ENCODE measurements around the gene B4GALT3. TPM values are rescaled to one million over a fixed set of nuclear protein-coding genes. Genes with fewer than 3 reads are reported as not detected.

B4GALT3 gene
- total and polyA plus RNA-seq, 7 donors = 16.3 to 48.1 (median 30.3) TPM

GRCh38 chr1:161200992-161201835 is 23.9 kb upstream of the B4GALT3 start:
- ATAC-seq (peak; percentile 18 to 38 (median 32)), DNase-seq (peak; percentile 49 to 76)
- no peak for TF ChIP-seq CTCF (IDR thresholded peaks at IDR 0.05)
- Histone ChIP-seq H3K9me3 (no peaks in the 10 kb centered on the region), H3K4me3 (peak overlapping the region; percentile 87), H3K27me3 (ENCODE audit: insufficient read depth in 3 of 3, low read length in 2 of 3) (no peaks in the 10 kb centered on the region), H3K4me1 (peaks cover 45% of the 10 kb centered on the region), H3K27ac (peak overlapping the region; percentile 96), H3K36me3 (ENCODE audit: insufficient read depth in 1 of 2, low read depth in 1 of 2) (peaks cover under 1 to 29% of the 10 kb centered on the region in 2 donors)
- WGBS, 3 donors = 26 to 30% (median 29%) methylated on average over 13 of the region's 13 CpGs
- intact Hi-C loops (cut with DNase I) = no loop called here

DNA sequence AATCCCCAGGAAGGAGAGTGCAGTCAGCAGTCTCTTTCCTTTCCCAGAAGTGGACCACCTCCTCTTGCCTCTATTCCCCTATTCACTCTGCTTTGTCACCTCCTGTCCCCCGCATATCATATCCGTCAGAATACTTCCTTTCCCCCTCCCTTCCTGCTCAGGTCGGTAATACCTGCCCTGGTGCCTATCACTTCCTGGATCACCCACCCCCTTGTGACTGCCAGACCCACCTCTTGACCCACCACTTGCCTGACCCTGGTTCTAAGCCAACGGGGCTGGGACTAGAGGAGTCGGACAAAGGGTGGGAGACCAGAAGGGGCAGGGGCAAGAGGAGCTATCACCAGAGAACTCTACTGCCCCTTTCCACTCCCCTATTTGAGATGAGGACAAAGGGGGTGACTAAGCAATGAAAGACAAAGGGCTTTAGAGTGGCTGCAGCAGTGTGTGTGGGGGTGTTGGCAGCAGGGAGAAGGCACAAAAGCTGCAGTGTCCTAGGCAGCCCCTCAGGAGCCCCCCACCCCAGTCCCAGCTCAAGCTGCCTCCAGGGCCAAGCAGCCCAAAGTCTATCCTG is 23.2 kb upstream of the B4GALT3 start:
- ATAC-seq (no peak), DNase-seq (no peak)
- intact Hi-C loops (cut with DNase I) = no loop called here
- no peak for TF ChIP-seq CTCF (IDR thresholded peaks at IDR 0.05)
- peak overlapping the region; percentile 87 for H3K4me3 ChIP-seq
- peaks cover 0 to 23% of the 10 kb centered on the region in 2 donors for H3K36me3 ChIP-seq (ENCODE audit: insufficient read depth in 1 of 2, low read depth in 1 of 2)
- 60 to 67% (median 62%) methylated on average over 5 of the region's 5 CpGs for WGBS, 3 donors
- H3K9me3 ChIP-seq = no peaks in the 10 kb centered on the region
- no peaks in the 10 kb centered on the region for H3K27me3 ChIP-seq (ENCODE audit: insufficient read depth in 3 of 3, low read length in 2 of 3)
- peak overlapping the region; percentile 96 for H3K27ac ChIP-seq
- peaks cover 39% of the 10 kb centered on the region for H3K4me1 ChIP-seq

GRCh38 chr1:161199506-161200139 is 22.3 kb upstream of the B4GALT3 start:
- 47 to 56% (median 51%) methylated on average over 4 to 5 of the region's 5 CpGs for WGBS, 3 donors
- Histone ChIP-seq H3K27me3 (ENCODE audit: insufficient read depth in 3 of 3, low read length in 2 of 3) (no peaks in the 10 kb centered on the region), H3K9me3 (no peaks in the 10 kb centered on the region), H3K36me3 (ENCODE audit: insufficient read depth in 1 of 2, low read depth in 1 of 2) (peaks cover 0 to 14% of the 10 kb centered on the region in 2 donors), H3K4me3 (no peak overlapping the region), H3K27ac (peak overlapping the region; percentile 96), H3K4me1 (peaks cover 30% of the 10 kb centered on the region)
- intact Hi-C loops (cut with DNase I) = no loop called here
- ATAC-seq = no peak
- DNase-seq = no peak
- TF ChIP-seq CTCF (IDR thresholded peaks at IDR 0.05) = no peak

GRCh38 chr1:161198897-161199431 is 21.7 kb upstream of the B4GALT3 start, which contains the start of gene ADAMTS4:
Gene ADAMTS4 (minus strand): TSS chr1:161199054. CDS start chr1:161198627, 427 bp downstream.
- H3K4me1 ChIP-seq = peaks cover 26% of the 10 kb centered on the region
- DNase-seq = peak; percentile 58 to 71
- no peaks in the 10 kb centered on the region for H3K27me3 ChIP-seq (ENCODE audit: insufficient read depth in 3 of 3, low read length in 2 of 3)
- no peaks in the 10 kb centered on the region for H3K9me3 ChIP-seq
- peaks cover 0 to 8% of the 10 kb centered on the region in 2 donors for H3K36me3 ChIP-seq (ENCODE audit: insufficient read depth in 1 of 2, low read depth in 1 of 2)
- H3K27ac ChIP-seq = peak within 1 kb of the TSS; percentile 96
- TF ChIP-seq CTCF (IDR thresholded peaks at IDR 0.05) = no peak
- H3K4me3 ChIP-seq = peak within 1 kb of the TSS; percentile 64
- intact Hi-C loops (cut with DNase I) = no loop called here
- WGBS, 3 donors = 36 to 41% (median 38%) methylated on average over 11 of the region's 11 CpGs
- no peak for ATAC-seq

Measured in psoas muscle (tissue), 8 donors.